GM23338 (cell line): ENCODE data around the gene PLCH2. TPM values are rescaled to one million over a fixed set of nuclear protein-coding genes. Genes with fewer than 3 reads are reported as not detected.

ENCODE experiments used
- ATAC-seq: fragments of 200-7000 bp; cut with Tn5 transposase; 3 replicates; pipeline ENCODE4 v1.9.1; 2020
- DNase-seq: peaks from one replicate; pipeline ENCODE4 v3.0.0-alpha.2; 2015; ENCODE audit warnings: low spot score
- H2AFZ ChIP-seq: fragments of 200-600 bp; sonication (generic); 2 replicates; pipeline ENCODE4 v1.8.0; 2016; ENCODE audit warnings: antibody characterized with exemption, mild to moderate bottlenecking, moderate library complexity
- H3F3A ChIP-seq: fragments of 200-600 bp; sonication (generic); replicated peaks from 2 replicates; pipeline ENCODE4 v1.8.0; 2017; ENCODE audit warnings: antibody characterized with exemption, mixed run types, low read depth
- H3K27ac ChIP-seq: fragments of 200-600 bp; sonication (generic); 2 replicates; pipeline ENCODE4 v1.6.1; 2016; ENCODE audit warnings: low read depth
- H3K27me3 ChIP-seq: fragments of 200-600 bp; sonication (generic); 2 replicates; pipeline ENCODE4 v1.8.0; 2016; ENCODE audit warnings: mild to moderate bottlenecking, mixed run types, moderate library complexity; ENCODE audit not compliant: insufficient read depth
- H3K36me3 ChIP-seq: fragments of 200-600 bp; sonication (generic); 2 replicates; pipeline ENCODE4 v1.8.0; 2016; ENCODE audit warnings: mild to moderate bottlenecking; ENCODE audit not compliant: insufficient read depth
- H3K4me1 ChIP-seq: fragments of 200-600 bp; sonication (generic); 2 replicates; pipeline ENCODE4 v1.8.0; 2016; ENCODE audit warnings: mild to moderate bottlenecking, moderate library complexity; ENCODE audit not compliant: insufficient read depth
- H3K4me2 ChIP-seq: fragments of 200-600 bp; sonication (generic); 2 replicates; pipeline ENCODE4 v1.7.1; 2017; ENCODE audit warnings: mixed run types
- H3K4me3 ChIP-seq: fragments of 200-600 bp; sonication (generic); 2 replicates; pipeline ENCODE4 v1.6.1; 2016; ENCODE audit warnings: mixed run types
- H3K79me2 ChIP-seq: fragments of 200-600 bp; sonication (generic); replicated peaks from 2 replicates; pipeline ENCODE4 v1.8.0; 2017; ENCODE audit warnings: mild to moderate bottlenecking; ENCODE audit not compliant: insufficient read depth
- H3K9me2 ChIP-seq: fragments of 200-600 bp; sonication (generic); 2 replicates; pipeline ENCODE4 v1.8.0; 2017; ENCODE audit not compliant: insufficient read depth
- H4K20me1 ChIP-seq: fragments of 200-600 bp; sonication (generic); replicated peaks from 2 replicates; pipeline ENCODE4 v1.8.0; 2017; ENCODE audit warnings: mild to moderate bottlenecking; ENCODE audit not compliant: insufficient read depth
- H3K27ac Mint-ChIP-seq: 2 replicates; pipeline ENCODE4 v1.8.0; 2020; ENCODE audit warnings: inconsistent platforms, mild to moderate bottlenecking, moderate library complexity, mixed read lengths
- H3K27me3 Mint-ChIP-seq: 3 replicates; pipeline ENCODE4 v1.8.0; 2022; ENCODE audit warnings: low read depth, mild to moderate bottlenecking, moderate library complexity, mixed read lengths, inconsistent platforms; ENCODE audit not compliant: insufficient read depth, poor library complexity
- H3K36me3 Mint-ChIP-seq: 3 replicates; pipeline ENCODE4 v1.8.0; 2021; ENCODE audit warnings: low read depth, mild to moderate bottlenecking, inconsistent platforms, moderate library complexity, mixed read lengths
- H3K4me1 Mint-ChIP-seq: 3 replicates; pipeline ENCODE4 v1.8.0; 2020; ENCODE audit warnings: mild to moderate bottlenecking, inconsistent platforms, mixed read lengths
- H3K4me3 Mint-ChIP-seq: 3 replicates; pipeline ENCODE4 v1.8.0; 2021; ENCODE audit warnings: moderate library complexity, mild to moderate bottlenecking, inconsistent platforms, mixed read lengths
- H3K9me3 Mint-ChIP-seq: 3 replicates; pipeline ENCODE4 v1.8.0; 2020; ENCODE audit warnings: moderate library complexity, mild to moderate bottlenecking, inconsistent platforms, mixed read lengths
- CREB1 ChIP-seq: fragments of 250-450 bp; sonication (Bioruptor Pico); IDR thresholded peaks from 2 replicates; pipeline ENCODE4 v1.5.0; 2020; ENCODE audit warnings: low read depth, mild to moderate bottlenecking, moderate library complexity
- EZH2 ChIP-seq: fragments of 200-600 bp; sonication (generic); IDR thresholded peaks from one replicate; pipeline ENCODE4 v1.8.0; 2017; ENCODE audit warnings: antibody characterized with exemption, mild to moderate bottlenecking, low read depth; ENCODE audit not compliant: unreplicated experiment
- JUNB ChIP-seq: IDR thresholded peaks from one replicate; pipeline ENCODE4 v1.6.1; 2016; ENCODE audit warnings: antibody characterized with exemption; ENCODE audit not compliant: unreplicated experiment
- NANOG ChIP-seq: IDR thresholded peaks from 2 replicates; pipeline ENCODE4 v1.6.1; 2016; ENCODE audit warnings: antibody characterized with exemption, borderline replicate concordance
- POLR2AphosphoS5 ChIP-seq: IDR thresholded peaks from 2 replicates; pipeline ENCODE4 v1.6.1; 2016; ENCODE audit warnings: antibody characterized with exemption, low read depth
- STAT1 ChIP-seq: IDR thresholded peaks from one replicate; pipeline ENCODE4 v1.6.1; 2016; ENCODE audit warnings: antibody characterized with exemption; ENCODE audit not compliant: unreplicated experiment
- ZNF114 ChIP-seq: fragments of 250-450 bp; sonication (Bioruptor Pico); IDR thresholded peaks from 2 replicates; pipeline ENCODE4 v1.5.0; 2020; ENCODE audit warnings: mild to moderate bottlenecking, moderate library complexity
- ZNF331 ChIP-seq: fragments of 250-450 bp; sonication (Bioruptor Pico); IDR thresholded peaks from 2 replicates; pipeline ENCODE4 v1.5.0; 2020; ENCODE audit warnings: low read depth, mild to moderate bottlenecking, moderate library complexity
- polyA plus RNA-seq: library from polyadenylated mRNA; unstranded; fragments of >200 nt; fragmentation: Nextera tagmentation; extraction: Ambion mirVana; gene quantifications from 2 replicates; pipeline ENCODE4 v1.2.1, GENCODE V29; 2016
- total RNA-seq: library from RNA; depleted of rRNA; stranded (reverse); fragments of >200 nt; shearing (Covaris generic); gene quantifications from 2 replicates; pipeline ENCODE4 v1.2.3, GENCODE V29; 2014
- TF ChIP-seq, protein P1 (sequence below): fragments of 250-450 bp; sonication (Bioruptor Pico); IDR thresholded peaks from 2 replicates; pipeline ENCODE4 v1.5.0; 2020; ENCODE audit warnings: mild to moderate bottlenecking, moderate library complexity
- TF ChIP-seq, protein P2 (sequence below): IDR thresholded peaks from 2 replicates; pipeline ENCODE4 v1.6.1; 2016; ENCODE audit warnings: antibody characterized with exemption
- TF ChIP-seq, protein P3 (sequence below), 2 experiments: fragments of 200-600 bp in 1 of 2; sonication (generic) in 1 of 2; conservative IDR thresholded peaks; 2 replicates each; pipeline versions ENCODE4 v1.5.1 to v1.6.1; 2016 to 2017; ENCODE audit warnings: antibody characterized with exemption in 2 of 2, low read depth in 2 of 2, mild to moderate bottlenecking in 2 of 2, moderate library complexity in 1 of 2
- TF ChIP-seq, protein P4 (sequence below): IDR thresholded peaks from one replicate; pipeline ENCODE4 v1.6.1; 2018; ENCODE audit warnings: antibody characterized with exemption; ENCODE audit not compliant: unreplicated experiment

PLCH2 gene
- total and polyA plus RNA-seq, 2 experiments from 2014 or later = 0.31 TPM; not detected in 1

DNA sequence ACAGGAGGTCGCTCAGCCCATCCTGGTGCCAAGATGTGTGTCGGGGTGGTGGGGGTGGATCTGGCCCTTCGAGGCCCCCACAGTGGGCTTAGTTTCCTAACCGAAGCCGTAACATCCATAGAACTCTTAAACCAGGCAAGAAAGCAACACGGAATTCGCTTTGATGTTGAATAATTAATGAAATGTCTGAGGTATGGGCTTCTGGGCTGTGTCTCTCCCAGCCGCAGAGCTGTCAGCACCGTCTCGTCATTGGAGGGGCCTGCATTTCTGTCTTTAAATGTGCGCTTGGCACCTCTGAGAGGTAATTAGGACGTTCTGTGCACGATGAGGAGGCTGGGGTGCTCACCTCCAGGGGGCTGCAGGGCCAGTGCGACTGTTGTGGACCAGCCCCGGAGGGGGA lies 13.3 kb upstream of the PLCH2 start (continued):
- TF ChIP-seq, protein P1, sequence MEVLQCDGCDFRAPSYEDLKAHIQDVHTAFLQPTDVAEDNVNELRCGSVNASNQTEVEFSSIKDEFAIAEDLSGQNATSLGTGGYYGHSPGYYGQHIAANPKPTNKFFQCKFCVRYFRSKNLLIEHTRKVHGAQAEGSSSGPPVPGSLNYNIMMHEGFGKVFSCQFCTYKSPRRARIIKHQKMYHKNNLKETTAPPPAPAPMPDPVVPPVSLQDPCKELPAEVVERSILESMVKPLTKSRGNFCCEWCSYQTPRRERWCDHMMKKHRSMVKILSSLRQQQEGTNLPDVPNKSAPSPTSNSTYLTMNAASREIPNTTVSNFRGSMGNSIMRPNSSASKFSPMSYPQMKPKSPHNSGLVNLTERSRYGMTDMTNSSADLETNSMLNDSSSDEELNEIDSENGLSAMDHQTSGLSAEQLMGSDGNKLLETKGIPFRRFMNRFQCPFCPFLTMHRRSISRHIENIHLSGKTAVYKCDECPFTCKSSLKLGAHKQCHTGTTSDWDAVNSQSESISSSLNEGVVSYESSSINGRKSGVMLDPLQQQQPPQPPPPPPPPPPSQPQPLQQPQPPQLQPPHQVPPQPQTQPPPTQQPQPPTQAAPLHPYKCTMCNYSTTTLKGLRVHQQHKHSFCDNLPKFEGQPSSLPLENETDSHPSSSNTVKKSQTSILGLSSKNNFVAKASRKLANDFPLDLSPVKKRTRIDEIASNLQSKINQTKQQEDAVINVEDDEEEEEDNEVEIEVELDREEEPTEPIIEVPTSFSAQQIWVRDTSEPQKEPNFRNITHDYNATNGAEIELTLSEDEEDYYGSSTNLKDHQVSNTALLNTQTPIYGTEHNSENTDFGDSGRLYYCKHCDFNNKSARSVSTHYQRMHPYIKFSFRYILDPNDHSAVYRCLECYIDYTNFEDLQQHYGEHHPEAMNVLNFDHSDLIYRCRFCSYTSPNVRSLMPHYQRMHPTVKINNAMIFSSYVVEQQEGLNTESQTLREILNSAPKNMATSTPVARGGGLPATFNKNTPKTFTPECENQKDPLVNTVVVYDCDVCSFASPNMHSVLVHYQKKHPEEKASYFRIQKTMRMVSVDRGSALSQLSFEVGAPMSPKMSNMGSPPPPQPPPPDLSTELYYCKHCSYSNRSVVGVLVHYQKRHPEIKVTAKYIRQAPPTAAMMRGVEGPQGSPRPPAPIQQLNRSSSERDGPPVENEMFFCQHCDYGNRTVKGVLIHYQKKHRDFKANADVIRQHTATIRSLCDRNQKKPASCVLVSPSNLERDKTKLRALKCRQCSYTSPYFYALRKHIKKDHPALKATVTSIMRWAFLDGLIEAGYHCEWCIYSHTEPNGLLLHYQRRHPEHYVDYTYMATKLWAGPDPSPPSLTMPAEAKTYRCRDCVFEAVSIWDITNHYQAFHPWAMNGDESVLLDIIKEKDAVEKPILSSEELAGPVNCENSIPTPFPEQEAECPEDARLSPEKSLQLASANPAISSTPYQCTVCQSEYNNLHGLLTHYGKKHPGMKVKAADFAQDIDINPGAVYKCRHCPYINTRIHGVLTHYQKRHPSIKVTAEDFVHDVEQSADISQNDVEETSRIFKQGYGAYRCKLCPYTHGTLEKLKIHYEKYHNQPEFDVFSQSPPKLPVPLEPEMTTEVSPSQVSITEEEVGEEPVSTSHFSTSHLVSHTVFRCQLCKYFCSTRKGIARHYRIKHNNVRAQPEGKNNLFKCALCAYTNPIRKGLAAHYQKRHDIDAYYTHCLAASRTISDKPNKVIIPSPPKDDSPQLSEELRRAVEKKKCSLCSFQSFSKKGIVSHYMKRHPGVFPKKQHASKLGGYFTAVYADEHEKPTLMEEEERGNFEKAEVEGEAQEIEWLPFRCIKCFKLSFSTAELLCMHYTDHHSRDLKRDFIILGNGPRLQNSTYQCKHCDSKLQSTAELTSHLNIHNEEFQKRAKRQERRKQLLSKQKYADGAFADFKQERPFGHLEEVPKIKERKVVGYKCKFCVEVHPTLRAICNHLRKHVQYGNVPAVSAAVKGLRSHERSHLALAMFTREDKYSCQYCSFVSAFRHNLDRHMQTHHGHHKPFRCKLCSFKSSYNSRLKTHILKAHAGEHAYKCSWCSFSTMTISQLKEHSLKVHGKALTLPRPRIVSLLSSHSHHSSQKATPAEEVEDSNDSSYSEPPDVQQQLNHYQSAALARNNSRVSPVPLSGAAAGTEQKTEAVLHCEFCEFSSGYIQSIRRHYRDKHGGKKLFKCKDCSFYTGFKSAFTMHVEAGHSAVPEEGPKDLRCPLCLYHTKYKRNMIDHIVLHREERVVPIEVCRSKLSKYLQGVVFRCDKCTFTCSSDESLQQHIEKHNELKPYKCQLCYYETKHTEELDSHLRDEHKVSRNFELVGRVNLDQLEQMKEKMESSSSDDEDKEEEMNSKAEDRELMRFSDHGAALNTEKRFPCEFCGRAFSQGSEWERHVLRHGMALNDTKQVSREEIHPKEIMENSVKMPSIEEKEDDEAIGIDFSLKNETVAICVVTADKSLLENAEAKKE (CRISPR knock-in tag) = no peak
- TF ChIP-seq ZNF114 = no peak

DNA sequence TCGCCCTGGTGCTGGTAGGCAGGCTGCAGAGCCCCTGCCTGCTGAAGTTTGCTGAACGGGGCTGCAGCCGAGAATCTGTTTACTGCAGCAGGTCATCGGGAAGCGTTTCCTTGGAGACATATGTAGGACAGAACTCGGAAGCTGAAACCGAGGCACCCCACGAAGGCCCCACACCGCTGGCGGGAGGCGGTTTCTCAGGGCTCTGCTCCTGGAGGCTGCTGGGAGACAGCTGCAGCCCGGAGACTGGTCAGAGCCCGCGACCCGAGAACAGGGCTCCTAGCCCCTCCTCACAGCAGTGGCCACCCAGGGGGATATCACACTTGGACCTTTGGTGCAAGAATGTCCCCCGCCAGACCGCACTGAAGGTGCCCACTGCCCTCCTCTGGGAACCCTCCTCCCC lies 12.7 kb upstream of the PLCH2 start:
- DNase-seq = no peak
- Mint-ChIP-seq H3K4me1 (no peaks in the 10 kb centered on the region), H3K36me3 (no peaks in the 10 kb centered on the region), H3K4me3 (no peak overlapping the region), H3K9me3 (no peaks in the 10 kb centered on the region), H3K27me3 (peaks cover 5% of the 10 kb centered on the region), H3K27ac (no peak overlapping the region)
- Histone ChIP-seq H3K4me1 (no peaks in the 10 kb centered on the region), H4K20me1 (no peaks in the 10 kb centered on the region), H3F3A (no peaks in the 10 kb centered on the region), H3K4me3 (no peak overlapping the region), H3K27me3 (no peaks in the 10 kb centered on the region), H2AFZ (no peak overlapping the region), H3K79me2 (no peaks in the 10 kb centered on the region), H3K4me2 (no peak overlapping the region), H3K36me3 (no peaks in the 10 kb centered on the region), H3K27ac (no peak overlapping the region), H3K9me2 (no peaks in the 10 kb centered on the region)
- no peak for ATAC-seq
- TF ChIP-seq, protein P2, sequence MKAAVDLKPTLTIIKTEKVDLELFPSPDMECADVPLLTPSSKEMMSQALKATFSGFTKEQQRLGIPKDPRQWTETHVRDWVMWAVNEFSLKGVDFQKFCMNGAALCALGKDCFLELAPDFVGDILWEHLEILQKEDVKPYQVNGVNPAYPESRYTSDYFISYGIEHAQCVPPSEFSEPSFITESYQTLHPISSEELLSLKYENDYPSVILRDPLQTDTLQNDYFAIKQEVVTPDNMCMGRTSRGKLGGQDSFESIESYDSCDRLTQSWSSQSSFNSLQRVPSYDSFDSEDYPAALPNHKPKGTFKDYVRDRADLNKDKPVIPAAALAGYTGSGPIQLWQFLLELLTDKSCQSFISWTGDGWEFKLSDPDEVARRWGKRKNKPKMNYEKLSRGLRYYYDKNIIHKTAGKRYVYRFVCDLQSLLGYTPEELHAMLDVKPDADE = no peak
- TF ChIP-seq JUNB (no peak), CREB1 (CRISPR knock-in tag) (no peak), POLR2AphosphoS5 (no peak), EZH2 (no peak), ZNF331 (no peak), NANOG (no peak), STAT1 (no peak)
- TF ChIP-seq, protein P3, sequence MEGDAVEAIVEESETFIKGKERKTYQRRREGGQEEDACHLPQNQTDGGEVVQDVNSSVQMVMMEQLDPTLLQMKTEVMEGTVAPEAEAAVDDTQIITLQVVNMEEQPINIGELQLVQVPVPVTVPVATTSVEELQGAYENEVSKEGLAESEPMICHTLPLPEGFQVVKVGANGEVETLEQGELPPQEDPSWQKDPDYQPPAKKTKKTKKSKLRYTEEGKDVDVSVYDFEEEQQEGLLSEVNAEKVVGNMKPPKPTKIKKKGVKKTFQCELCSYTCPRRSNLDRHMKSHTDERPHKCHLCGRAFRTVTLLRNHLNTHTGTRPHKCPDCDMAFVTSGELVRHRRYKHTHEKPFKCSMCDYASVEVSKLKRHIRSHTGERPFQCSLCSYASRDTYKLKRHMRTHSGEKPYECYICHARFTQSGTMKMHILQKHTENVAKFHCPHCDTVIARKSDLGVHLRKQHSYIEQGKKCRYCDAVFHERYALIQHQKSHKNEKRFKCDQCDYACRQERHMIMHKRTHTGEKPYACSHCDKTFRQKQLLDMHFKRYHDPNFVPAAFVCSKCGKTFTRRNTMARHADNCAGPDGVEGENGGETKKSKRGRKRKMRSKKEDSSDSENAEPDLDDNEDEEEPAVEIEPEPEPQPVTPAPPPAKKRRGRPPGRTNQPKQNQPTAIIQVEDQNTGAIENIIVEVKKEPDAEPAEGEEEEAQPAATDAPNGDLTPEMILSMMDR (conservative IDR thresholded peaks at IDR 0.05; ENCODE audit: low read depth in 2 of 2) = no peak
- TF ChIP-seq, protein P4, sequence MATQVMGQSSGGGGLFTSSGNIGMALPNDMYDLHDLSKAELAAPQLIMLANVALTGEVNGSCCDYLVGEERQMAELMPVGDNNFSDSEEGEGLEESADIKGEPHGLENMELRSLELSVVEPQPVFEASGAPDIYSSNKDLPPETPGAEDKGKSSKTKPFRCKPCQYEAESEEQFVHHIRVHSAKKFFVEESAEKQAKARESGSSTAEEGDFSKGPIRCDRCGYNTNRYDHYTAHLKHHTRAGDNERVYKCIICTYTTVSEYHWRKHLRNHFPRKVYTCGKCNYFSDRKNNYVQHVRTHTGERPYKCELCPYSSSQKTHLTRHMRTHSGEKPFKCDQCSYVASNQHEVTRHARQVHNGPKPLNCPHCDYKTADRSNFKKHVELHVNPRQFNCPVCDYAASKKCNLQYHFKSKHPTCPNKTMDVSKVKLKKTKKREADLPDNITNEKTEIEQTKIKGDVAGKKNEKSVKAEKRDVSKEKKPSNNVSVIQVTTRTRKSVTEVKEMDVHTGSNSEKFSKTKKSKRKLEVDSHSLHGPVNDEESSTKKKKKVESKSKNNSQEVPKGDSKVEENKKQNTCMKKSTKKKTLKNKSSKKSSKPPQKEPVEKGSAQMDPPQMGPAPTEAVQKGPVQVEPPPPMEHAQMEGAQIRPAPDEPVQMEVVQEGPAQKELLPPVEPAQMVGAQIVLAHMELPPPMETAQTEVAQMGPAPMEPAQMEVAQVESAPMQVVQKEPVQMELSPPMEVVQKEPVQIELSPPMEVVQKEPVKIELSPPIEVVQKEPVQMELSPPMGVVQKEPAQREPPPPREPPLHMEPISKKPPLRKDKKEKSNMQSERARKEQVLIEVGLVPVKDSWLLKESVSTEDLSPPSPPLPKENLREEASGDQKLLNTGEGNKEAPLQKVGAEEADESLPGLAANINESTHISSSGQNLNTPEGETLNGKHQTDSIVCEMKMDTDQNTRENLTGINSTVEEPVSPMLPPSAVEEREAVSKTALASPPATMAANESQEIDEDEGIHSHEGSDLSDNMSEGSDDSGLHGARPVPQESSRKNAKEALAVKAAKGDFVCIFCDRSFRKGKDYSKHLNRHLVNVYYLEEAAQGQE = no peak
